AG04450 (cell line): ENCODE results near the gene B3GLCT. TPM values are rescaled to one million over a fixed set of nuclear protein-coding genes. Genes with fewer than 3 reads are reported as not detected.

Source experiments
- CTCF ChIA-PET: fragments of 300-600, 350-600 bp; formaldehyde crosslinking; extraction: SDS; loops from one replicate; lab custom pipeline; 2022; ENCODE audit warnings: antibody characterized with exemption, inconsistent platforms; lab: Charles Lee
- POLR2A ChIA-PET: fragments of 350-600 bp; formaldehyde crosslinking; extraction: SDS; loops from one replicate; lab custom pipeline; 2021; ENCODE audit warnings: antibody characterized with exemption, inconsistent platforms; lab: Yijun Ruan, JAX
- DNase-seq: peaks from one replicate; pipeline ENCODE4 v3.0.0-alpha.2; 2011; ENCODE audit warnings: low read depth, low spot score
- H3K27ac ChIP-seq: one replicate; pipeline ENCODE4 v1.5.1; 2012; ENCODE audit warnings: low read depth, low read length, control low read depth
- H3K27me3 ChIP-seq: one replicate; pipeline ENCODE4 v1.6.0; 2012; ENCODE audit warnings: low read length; ENCODE audit not compliant: control insufficient read depth, insufficient read depth
- H3K4me3 ChIP-seq: 2 replicates; pipeline ENCODE4 v1.5.1; 2011; ENCODE audit warnings: mild to moderate bottlenecking, low read depth, low read length, control low read depth
- H3K9me3 ChIP-seq: 2 replicates; pipeline ENCODE4 v1.5.1; 2012; ENCODE audit warnings: low read length; ENCODE audit not compliant: control insufficient read depth, insufficient read depth
- CTCF ChIP-seq: IDR thresholded peaks from 2 replicates; pipeline ENCODE4 v1.5.1; 2011; ENCODE audit warnings: low read depth, low read length, control low read depth, inconsistent platforms
- polyA plus RNA-seq: library from polyadenylated mRNA; depleted of rRNA; stranded (reverse); fragments of >200 nt; gene quantifications from 2 replicates; pipeline ENCODE4 v1.2.3, GENCODE V29; 2011

B3GLCT gene
- polyA plus RNA-seq, 1 experiment: 2.3 TPM

GRCh38 chr13:31314961-31315360, 115.2 kb downstream of the B3GLCT start:
- ChIA-PET CTCF (no interaction called here), POLR2A (no interaction called here)
- no peak for TF ChIP-seq CTCF
- H3K4me3 ChIP-seq: no peak overlapping the region
- H3K27ac ChIP-seq: no peak overlapping the region
- no peaks in the 10 kb centered on the region for H3K27me3 ChIP-seq
- no peak for DNase-seq
- peaks cover 18% of the 10 kb centered on the region; the same call in 1 of the 2 replicates for H3K9me3 ChIP-seq

GRCh38 chr13:31320946-31321345, 121.2 kb downstream of the B3GLCT start:
- Histone ChIP-seq H3K27me3 (no peaks in the 10 kb centered on the region), H3K27ac (no peak overlapping the region), H3K9me3 (peaks cover 3% of the 10 kb centered on the region; the same call in 1 of the 2 replicates), H3K4me3 (no peak overlapping the region)
- ChIA-PET CTCF (no interaction called here), POLR2A (no interaction called here)
- DNase-seq: no peak
- TF ChIP-seq CTCF: no peak

- ChIA-PET POLR2A (no interaction called here), CTCF (no interaction called here)
- no peaks in the 10 kb centered on the region for H3K9me3 ChIP-seq
- H3K27ac ChIP-seq: no peak overlapping the region
- no peak overlapping the region for H3K4me3 ChIP-seq
- no peak for DNase-seq
- no peaks in the 10 kb centered on the region for H3K27me3 ChIP-seq
- TF ChIP-seq CTCF: no peak
Measured at GRCh38 chr13:31321457-31321856, 121.7 kb downstream of the B3GLCT start.

- no peaks in the 10 kb centered on the region for H3K9me3 ChIP-seq
- H3K27ac ChIP-seq: no peak overlapping the region
- H3K4me3 ChIP-seq: no peak overlapping the region
- ChIA-PET POLR2A (no interaction called here), CTCF (interaction anchor here (0.6 kb wide), 1 partner anchor 67 kb away, joined by 5 read pairs; no protein-coding TSS in a partner anchor)
- H3K27me3 ChIP-seq: no peaks in the 10 kb centered on the region
- TF ChIP-seq CTCF: no peak
- no peak for DNase-seq
Measured at GRCh38 chr13:31322026-31322425, 122.3 kb downstream of the B3GLCT start.

GRCh38 chr13:31322702-31323405, 123.1 kb downstream of the B3GLCT start:
- Histone ChIP-seq H3K9me3 (no peaks in the 10 kb centered on the region), H3K4me3 (no peak overlapping the region), H3K27ac (no peak overlapping the region), H3K27me3 (no peaks in the 10 kb centered on the region)
- ChIA-PET POLR2A (no interaction called here), CTCF (interaction anchor here (1.1 kb wide), 1 partner anchor 12 kb away, joined by 3 read pairs; no protein-coding TSS in a partner anchor)
- no peak for TF ChIP-seq CTCF
- no peak for DNase-seq
